HG02571 (cell line): Measurements from ENCODE around the gene AP1S3.
"Not testable (repeated sequence)": the region's sequence is repeated elsewhere in the genome, so short reads cannot be mapped to it uniquely, and the experiment has no call there.

Source experiments
- ATAC-seq: cut with Tn5 transposase; IDR thresholded peaks from one replicate; pipeline ENCODE4 v1.9.1; 2021; ENCODE audit warnings: mild to moderate bottlenecking, moderate library complexity; ENCODE audit not compliant: unreplicated experiment

Gene AP1S3

GRCh38 chr2:223811757-223812156 lies 25.6 kb downstream of the AP1S3 start:
- no peak for ATAC-seq

- no peak for ATAC-seq
These were observed 32.4 kb downstream of the AP1S3 start for GRCh38 chr2:223805008-223805407.

GRCh38 chr2:223801736-223802135 lies 35.6 kb downstream of the AP1S3 start:
- no peak for ATAC-seq

- no peak for ATAC-seq
These were observed 36.5 kb downstream of the AP1S3 start for GRCh38 chr2:223800908-223801307.

- peak; percentile 98 for ATAC-seq
These were observed 39.3 kb downstream of the AP1S3 start for GRCh38 chr2:223797811-223798721.

- ATAC-seq: no peak
These were observed 40.3 kb downstream of the AP1S3 start for GRCh38 chr2:223797037-223797436.

GRCh38 chr2:223789423-223789822 lies 48.0 kb downstream of the AP1S3 start:
- no peak for ATAC-seq

- ATAC-seq: no peak
These were observed 48.6 kb downstream of the AP1S3 start for GRCh38 chr2:223788826-223789225.

GRCh38 chr2:223788106-223788505 lies 49.3 kb downstream of the AP1S3 start:
- not testable (repeated sequence) for ATAC-seq

- ATAC-seq: peak; percentile 45
These were observed 50.0 kb downstream of the AP1S3 start for GRCh38 chr2:223787358-223787757.

- ATAC-seq: peak; percentile 62
These were observed 50.4 kb downstream of the AP1S3 start for GRCh38 chr2:223786943-223787342.

- no peak for ATAC-seq
These were observed 51.1 kb downstream of the AP1S3 start for GRCh38 chr2:223786236-223786635.

- no peak for ATAC-seq
These were observed 53.1 kb downstream of the AP1S3 start for GRCh38 chr2:223784221-223784772.

- ATAC-seq: no peak
These were observed 54.8 kb downstream of the AP1S3 start for GRCh38 chr2:223782629-223783028.

- ATAC-seq: no peak
These were observed 55.8 kb downstream of the AP1S3 start for GRCh38 chr2:223781560-223781959.

- ATAC-seq: no peak
These were observed 57.5 kb downstream of the AP1S3 start for GRCh38 chr2:223779877-223780276.

GRCh38 chr2:223774193-223774592 lies 63.2 kb downstream of the AP1S3 start:
- ATAC-seq: no peak

GRCh38 chr2:223772363-223772762 lies 65.0 kb downstream of the AP1S3 start:
- no peak for ATAC-seq

GRCh38 chr2:223771475-223771874 lies 65.9 kb downstream of the AP1S3 start:
- ATAC-seq: no peak

- no peak for ATAC-seq
These were observed 69.2 kb downstream of the AP1S3 start for GRCh38 chr2:223768179-223768578.

GRCh38 chr2:223767341-223767740 lies 70.0 kb downstream of the AP1S3 start:
- ATAC-seq: no peak

- ATAC-seq: no peak
These were observed 72.1 kb downstream of the AP1S3 start for GRCh38 chr2:223765221-223765785.
